ENCODE measurements around the gene PAPSS1. TPM values are rescaled to one million over a fixed set of nuclear protein-coding genes. Genes with fewer than 3 reads are reported as not detected.

The PAPSS1 gene
- total RNA-seq, 2 donors from 2014 or later = 128 to 164 TPM

DNA sequence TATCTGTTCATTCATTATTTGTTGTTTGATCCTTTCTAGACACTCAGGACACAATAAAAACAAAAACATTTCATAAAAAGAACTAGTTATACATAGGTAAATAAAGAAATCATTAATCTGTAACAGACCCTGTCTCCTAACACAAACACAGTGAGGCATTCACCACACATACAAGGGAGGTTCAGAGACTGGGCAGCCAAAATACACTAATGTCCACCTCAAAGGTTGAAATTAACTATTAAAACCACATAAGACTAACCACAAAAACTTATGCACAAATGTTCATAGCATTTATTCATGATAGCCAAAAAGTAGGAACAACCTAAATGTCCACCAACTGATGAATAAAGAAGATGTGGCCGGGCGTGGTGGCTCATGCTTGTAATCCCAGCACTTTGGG is 7.8 kb downstream of the PAPSS1 start:
- no peak overlapping the region for H3K27ac ChIP-seq (ENCODE audit: low read depth, low read length)
- H3K27me3 ChIP-seq (ENCODE audit: control insufficient read depth, insufficient read depth, low read length, poor library complexity, severe bottlenecking) = no peaks in the 10 kb centered on the region
- TF ChIP-seq, protein P1, sequence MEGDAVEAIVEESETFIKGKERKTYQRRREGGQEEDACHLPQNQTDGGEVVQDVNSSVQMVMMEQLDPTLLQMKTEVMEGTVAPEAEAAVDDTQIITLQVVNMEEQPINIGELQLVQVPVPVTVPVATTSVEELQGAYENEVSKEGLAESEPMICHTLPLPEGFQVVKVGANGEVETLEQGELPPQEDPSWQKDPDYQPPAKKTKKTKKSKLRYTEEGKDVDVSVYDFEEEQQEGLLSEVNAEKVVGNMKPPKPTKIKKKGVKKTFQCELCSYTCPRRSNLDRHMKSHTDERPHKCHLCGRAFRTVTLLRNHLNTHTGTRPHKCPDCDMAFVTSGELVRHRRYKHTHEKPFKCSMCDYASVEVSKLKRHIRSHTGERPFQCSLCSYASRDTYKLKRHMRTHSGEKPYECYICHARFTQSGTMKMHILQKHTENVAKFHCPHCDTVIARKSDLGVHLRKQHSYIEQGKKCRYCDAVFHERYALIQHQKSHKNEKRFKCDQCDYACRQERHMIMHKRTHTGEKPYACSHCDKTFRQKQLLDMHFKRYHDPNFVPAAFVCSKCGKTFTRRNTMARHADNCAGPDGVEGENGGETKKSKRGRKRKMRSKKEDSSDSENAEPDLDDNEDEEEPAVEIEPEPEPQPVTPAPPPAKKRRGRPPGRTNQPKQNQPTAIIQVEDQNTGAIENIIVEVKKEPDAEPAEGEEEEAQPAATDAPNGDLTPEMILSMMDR (conservative IDR thresholded peaks at IDR 0.05) = no peak
- no peak for DNase-seq
- peaks cover 8% of the 10 kb centered on the region for H3K9me3 Mint-ChIP-seq
- no peak overlapping the region for H3K4me3 ChIP-seq (ENCODE audit: low read length)
- H3K27ac Mint-ChIP-seq = no peak overlapping the region
- 95% methylated on average over 2 of the region's 2 CpGs for WGBS, 2 experiments (ENCODE audit: insufficient coverage in 1 of 2, insufficient read length in 1 of 2)
- H3K27me3 Mint-ChIP-seq (ENCODE audit: insufficient read depth) = no peaks in the 10 kb centered on the region
- H3K4me3 Mint-ChIP-seq = no peak overlapping the region
- no peaks in the 10 kb centered on the region for H3K4me1 ChIP-seq (ENCODE audit: control insufficient read depth, insufficient read depth, low read length)
- peaks cover 13% of the 10 kb centered on the region for H3K36me3 ChIP-seq (ENCODE audit: control insufficient read depth, insufficient read depth, low read length)
- H3K9me3 ChIP-seq (ENCODE audit: control insufficient read depth, low read length) = peaks cover 13% of the 10 kb centered on the region
- peaks cover 28% of the 10 kb centered on the region for H3K4me1 Mint-ChIP-seq
- H3K9ac ChIP-seq (ENCODE audit: extremely low read depth, low read length, poor library complexity, severe bottlenecking) = no peak overlapping the region
- peaks cover 54% of the 10 kb centered on the region for H3K36me3 Mint-ChIP-seq (ENCODE audit: low read depth)

DNA sequence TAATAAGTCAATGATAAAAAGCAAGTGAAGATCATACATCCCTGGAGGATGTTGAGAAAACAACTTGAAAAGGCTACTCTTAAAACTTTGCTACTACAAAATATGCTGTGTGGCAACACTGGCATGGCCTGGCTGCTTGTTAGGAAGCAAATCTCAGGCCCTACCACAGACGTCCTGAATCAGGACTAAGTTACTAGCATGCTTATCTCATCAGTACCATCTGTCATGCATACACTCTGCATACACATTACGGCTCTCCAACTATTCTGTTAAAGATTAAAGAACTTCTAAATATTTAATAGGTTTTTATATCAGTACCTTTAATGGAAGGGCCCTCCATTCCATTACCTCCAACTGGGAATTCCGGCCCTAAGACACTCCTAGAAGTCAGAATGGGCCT is 8.2 kb downstream of the PAPSS1 start:
- Histone ChIP-seq H3K4me1 (ENCODE audit: control insufficient read depth, insufficient read depth, low read length) (no peaks in the 10 kb centered on the region), H3K27ac (ENCODE audit: low read depth, low read length) (no peak overlapping the region), H3K4me3 (ENCODE audit: low read length) (no peak overlapping the region), H3K9me3 (ENCODE audit: control insufficient read depth, low read length) (peaks cover 17% of the 10 kb centered on the region), H3K36me3 (ENCODE audit: control insufficient read depth, insufficient read depth, low read length) (peaks cover 13% of the 10 kb centered on the region), H3K9ac (ENCODE audit: extremely low read depth, low read length, poor library complexity, severe bottlenecking) (no peak overlapping the region), H3K27me3 (ENCODE audit: control insufficient read depth, insufficient read depth, low read length, poor library complexity, severe bottlenecking) (no peaks in the 10 kb centered on the region)
- WGBS, 2 experiments (ENCODE audit: insufficient coverage in 1 of 2, insufficient read length in 1 of 2) = 85 to 100% methylated on average over 1 to 2 of the region's 3 CpGs
- Mint-ChIP-seq H3K9me3 (peaks cover 11% of the 10 kb centered on the region), H3K36me3 (ENCODE audit: low read depth) (peaks cover 58% of the 10 kb centered on the region), H3K27me3 (ENCODE audit: insufficient read depth) (no peaks in the 10 kb centered on the region), H3K4me3 (no peak overlapping the region), H3K4me1 (peaks cover 28% of the 10 kb centered on the region), H3K27ac (no peak overlapping the region)
- no peak for DNase-seq
- TF ChIP-seq, protein P1 (conservative IDR thresholded peaks at IDR 0.05) = no peak

DNA sequence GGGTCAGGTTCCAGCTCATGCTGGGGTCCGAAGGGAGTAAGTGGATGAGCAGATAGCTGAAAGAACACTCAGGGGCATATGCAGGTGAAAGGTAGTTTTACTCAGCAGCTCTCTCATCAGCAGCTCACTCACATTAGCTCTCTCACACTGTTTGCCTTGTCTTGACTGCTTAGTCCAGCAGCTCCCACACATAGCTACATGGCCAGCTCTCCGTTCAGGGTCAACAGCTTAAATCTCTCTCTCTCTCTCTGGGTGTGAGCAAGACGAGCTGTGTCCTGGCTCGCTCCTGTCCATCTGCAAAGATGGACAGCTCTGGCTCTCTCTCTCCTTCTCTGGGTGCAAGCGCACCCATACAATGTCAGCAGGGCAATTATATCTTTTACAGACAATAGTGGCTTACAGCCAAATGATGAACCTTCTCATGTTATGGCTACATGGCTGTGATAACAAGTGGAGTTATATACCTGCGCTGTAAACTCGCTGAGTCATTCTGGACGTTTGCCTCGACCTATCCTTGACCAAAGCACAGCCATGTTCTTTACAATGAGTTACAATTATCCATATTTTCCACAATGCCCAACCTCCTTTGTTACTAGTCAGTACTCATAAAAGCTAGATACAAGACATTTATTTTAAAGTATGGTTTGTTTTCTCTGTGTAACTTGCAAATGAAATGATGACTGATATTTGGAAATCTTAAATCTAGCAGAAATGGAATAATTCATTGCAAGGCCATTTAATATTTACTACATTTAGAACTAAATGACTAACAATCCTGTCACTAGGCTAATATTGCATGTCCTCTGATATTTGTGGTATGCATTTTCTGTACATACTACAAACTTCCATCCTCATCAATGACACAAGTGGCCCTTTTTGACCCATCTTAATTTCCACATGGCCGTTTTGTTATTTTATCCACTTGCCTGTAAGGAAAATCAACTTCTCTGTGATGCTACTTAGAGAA is 9.3 kb downstream of the PAPSS1 start:
- H3K36me3 ChIP-seq (ENCODE audit: control insufficient read depth, insufficient read depth, low read length) = peaks cover 15% of the 10 kb centered on the region
- no peak overlapping the region for H3K9ac ChIP-seq (ENCODE audit: extremely low read depth, low read length, poor library complexity, severe bottlenecking)
- no peaks in the 10 kb centered on the region for H3K4me1 ChIP-seq (ENCODE audit: control insufficient read depth, insufficient read depth, low read length)
- peaks cover 20% of the 10 kb centered on the region for H3K9me3 Mint-ChIP-seq
- H3K27me3 Mint-ChIP-seq (ENCODE audit: insufficient read depth) = no peaks in the 10 kb centered on the region
- H3K27ac Mint-ChIP-seq = no peak overlapping the region
- H3K27me3 ChIP-seq (ENCODE audit: control insufficient read depth, insufficient read depth, low read length, poor library complexity, severe bottlenecking) = no peaks in the 10 kb centered on the region
- peaks cover 18% of the 10 kb centered on the region for H3K4me1 Mint-ChIP-seq
- peaks cover 28% of the 10 kb centered on the region for H3K9me3 ChIP-seq (ENCODE audit: control insufficient read depth, low read length)
- WGBS, 2 experiments (ENCODE audit: insufficient coverage in 1 of 2, insufficient read length in 1 of 2) = 91 to 94% methylated on average over 3 to 10 of the region's 10 CpGs
- no peak overlapping the region for H3K4me3 ChIP-seq (ENCODE audit: low read length)
- no peak overlapping the region for H3K27ac ChIP-seq (ENCODE audit: low read depth, low read length)
- TF ChIP-seq, protein P1 (conservative IDR thresholded peaks at IDR 0.05) = no peak
- peaks cover 68% of the 10 kb centered on the region for H3K36me3 Mint-ChIP-seq (ENCODE audit: low read depth)
- H3K4me3 Mint-ChIP-seq = no peak overlapping the region
- DNase-seq = no peak

All from endodermal cell (in vitro differentiated cells).